ENCODE data around the gene CCNDBP1.
"Not testable (repeated sequence)": the region's sequence is repeated elsewhere in the genome, so short reads cannot be mapped to it uniquely, and the experiment has no call there.

The CCNDBP1 gene

GRCh38 chr15:43215961-43216360, 30.8 kb downstream of the CCNDBP1 start:
- DNase-seq (ENCODE audit: low read depth, low spot score): no peak

- DNase-seq (ENCODE audit: low read depth, low spot score): peak; percentile 73
Measured at GRCh38 chr15:43218908-43219706, 33.9 kb downstream of the CCNDBP1 start.

GRCh38 chr15:43219929-43220928, 35.0 kb downstream of the CCNDBP1 start:
- DNase-seq (ENCODE audit: low read depth, low spot score): no peak

GRCh38 chr15:43220991-43221403, 35.8 kb downstream of the CCNDBP1 start, which contains the start of gene EPB42:
TSS of gene EPB42 (minus strand) at chr15:43221018. CDS start at chr15:43220825, 193 bp downstream.
- no peak for DNase-seq (ENCODE audit: low read depth, low spot score)

- DNase-seq (ENCODE audit: low read depth, low spot score): no peak
Measured at GRCh38 chr15:43221422-43221821, 36.2 kb downstream of the CCNDBP1 start.

- peak; percentile 50 for DNase-seq (ENCODE audit: low read depth, low spot score)
Measured at GRCh38 chr15:43225201-43225949, 40.2 kb downstream of the CCNDBP1 start.

- not testable (repeated sequence) for DNase-seq (ENCODE audit: low read depth, low spot score)
Measured at GRCh38 chr15:43225950-43226255, 40.7 kb downstream of the CCNDBP1 start.

GRCh38 chr15:43226436-43227305, 41.5 kb downstream of the CCNDBP1 start:
- DNase-seq (ENCODE audit: low read depth, low spot score): no peak

GRCh38 chr15:43229977-43230376, 44.8 kb downstream of the CCNDBP1 start:
- DNase-seq (ENCODE audit: low read depth, low spot score): no peak

GRCh38 chr15:43230640-43231115, 45.5 kb downstream of the CCNDBP1 start:
- no peak for DNase-seq (ENCODE audit: low read depth, low spot score)

- no peak for DNase-seq (ENCODE audit: low read depth, low spot score)
Measured at GRCh38 chr15:43232289-43232874, 47.2 kb downstream of the CCNDBP1 start.

- DNase-seq (ENCODE audit: low read depth, low spot score): no peak
Measured at GRCh38 chr15:43235536-43235935, 50.3 kb downstream of the CCNDBP1 start.

- no peak for DNase-seq (ENCODE audit: low read depth, low spot score)
Measured at GRCh38 chr15:43237842-43238470, 52.8 kb downstream of the CCNDBP1 start.

GRCh38 chr15:43238671-43239131, 53.5 kb downstream of the CCNDBP1 start:
- DNase-seq (ENCODE audit: low read depth, low spot score): no peak

- no peak for DNase-seq (ENCODE audit: low read depth, low spot score)
Measured at GRCh38 chr15:43239732-43240491, 54.7 kb downstream of the CCNDBP1 start.

GRCh38 chr15:43241100-43241499, 55.9 kb downstream of the CCNDBP1 start:
- no peak for DNase-seq (ENCODE audit: low read depth, low spot score)

- DNase-seq (ENCODE audit: low read depth, low spot score): no peak
Measured at GRCh38 chr15:43242616-43243015, 57.4 kb downstream of the CCNDBP1 start.

- DNase-seq (ENCODE audit: low read depth, low spot score): no peak
Measured at GRCh38 chr15:43243020-43243645, 57.9 kb downstream of the CCNDBP1 start.

All from iPS DF 19.7 (cell line).